HG02885 (cell line): Measurements from ENCODE around the gene ALAS1.

Experiments
- ATAC-seq: cut with Tn5 transposase; IDR thresholded peaks from one replicate; pipeline ENCODE4 v1.9.1; 2021; ENCODE audit warnings: mild to moderate bottlenecking; ENCODE audit not compliant: unreplicated experiment, poor library complexity

Gene ALAS1

DNA sequence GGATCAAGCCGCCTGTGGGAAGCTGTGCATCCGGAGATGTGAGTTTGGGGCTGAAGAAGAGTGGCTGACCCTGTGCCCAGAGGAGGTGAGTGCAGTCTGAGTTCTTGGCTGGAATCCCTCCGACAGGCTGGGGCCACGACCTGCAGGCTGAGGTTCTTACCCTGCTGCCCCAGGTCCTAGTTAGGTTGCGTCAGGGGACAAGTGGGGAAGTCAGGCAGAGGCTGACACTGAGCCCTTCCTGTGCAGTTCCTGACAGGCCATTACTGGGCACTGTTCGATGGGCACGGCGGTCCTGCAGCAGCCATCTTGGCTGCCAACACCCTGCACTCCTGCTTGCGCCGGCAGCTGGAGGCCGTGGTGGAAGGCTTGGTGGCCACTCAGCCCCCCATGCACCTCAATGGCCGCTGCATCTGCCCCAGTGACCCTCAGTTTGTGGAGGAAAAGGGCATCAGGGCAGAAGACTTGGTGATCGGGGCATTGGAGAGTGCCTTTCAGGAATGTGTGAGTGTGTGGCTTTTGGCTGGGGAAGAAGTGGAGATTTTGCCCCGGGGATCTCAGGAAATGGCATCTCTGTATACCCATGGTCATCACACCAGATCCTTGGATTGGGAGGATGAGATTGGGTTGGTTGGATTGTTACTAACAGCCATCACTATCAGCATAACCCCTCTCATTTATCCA is 48.9 kb downstream of the ALAS1 start:
- ATAC-seq = no peak

DNA sequence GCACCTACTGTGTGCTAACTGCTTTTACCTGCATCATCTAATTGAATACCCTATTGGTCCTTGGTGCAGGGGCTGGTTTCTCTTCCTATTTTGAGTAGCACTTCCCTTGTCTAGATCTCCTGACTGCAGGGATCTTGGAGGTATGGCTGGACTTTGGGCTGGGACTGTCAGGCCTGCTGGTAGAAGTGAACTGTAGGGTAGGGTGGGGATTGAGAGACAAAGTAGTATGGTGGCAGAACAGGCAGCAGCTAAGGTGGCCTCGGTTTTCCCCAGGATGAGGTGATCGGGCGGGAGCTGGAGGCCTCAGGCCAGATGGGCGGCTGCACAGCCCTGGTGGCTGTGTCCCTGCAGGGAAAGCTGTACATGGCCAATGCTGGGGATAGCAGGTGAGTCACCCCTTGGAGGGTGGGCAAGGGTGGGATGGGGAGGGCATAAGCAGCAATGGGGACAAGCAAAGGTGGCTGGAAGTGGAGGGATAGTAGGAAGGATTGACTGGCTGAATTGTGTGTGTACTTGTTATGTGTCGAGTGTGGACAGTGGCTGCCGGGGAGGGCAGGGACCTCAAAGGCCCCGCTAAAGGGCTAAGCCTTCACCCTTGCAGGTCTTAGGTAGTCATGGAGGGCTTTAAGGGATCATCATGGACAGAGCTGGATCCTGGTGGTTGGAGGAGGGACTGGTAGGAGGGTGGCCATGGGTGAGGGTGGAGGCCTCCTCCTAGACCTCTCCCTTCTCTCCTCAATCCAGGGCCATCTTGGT is 49.6 kb downstream of the ALAS1 start:
- no peak for ATAC-seq

DNA sequence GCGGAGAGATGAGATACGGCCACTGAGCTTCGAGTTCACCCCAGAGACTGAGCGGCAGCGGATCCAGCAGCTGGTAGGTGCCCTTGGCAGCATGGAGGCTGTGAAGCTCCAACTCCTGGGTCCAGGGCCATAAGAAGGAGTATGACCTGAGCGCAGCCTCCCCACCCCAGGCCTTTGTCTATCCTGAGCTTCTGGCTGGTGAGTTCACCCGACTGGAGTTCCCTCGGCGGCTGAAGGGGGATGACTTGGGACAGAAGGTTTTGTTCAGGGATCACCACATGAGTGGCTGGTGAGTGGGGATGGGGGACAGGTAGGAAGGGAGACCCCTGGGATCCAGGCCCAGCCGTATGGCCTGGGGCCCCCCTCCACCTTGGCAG is 50.2 kb downstream of the ALAS1 start:
- ATAC-seq = no peak

DNA sequence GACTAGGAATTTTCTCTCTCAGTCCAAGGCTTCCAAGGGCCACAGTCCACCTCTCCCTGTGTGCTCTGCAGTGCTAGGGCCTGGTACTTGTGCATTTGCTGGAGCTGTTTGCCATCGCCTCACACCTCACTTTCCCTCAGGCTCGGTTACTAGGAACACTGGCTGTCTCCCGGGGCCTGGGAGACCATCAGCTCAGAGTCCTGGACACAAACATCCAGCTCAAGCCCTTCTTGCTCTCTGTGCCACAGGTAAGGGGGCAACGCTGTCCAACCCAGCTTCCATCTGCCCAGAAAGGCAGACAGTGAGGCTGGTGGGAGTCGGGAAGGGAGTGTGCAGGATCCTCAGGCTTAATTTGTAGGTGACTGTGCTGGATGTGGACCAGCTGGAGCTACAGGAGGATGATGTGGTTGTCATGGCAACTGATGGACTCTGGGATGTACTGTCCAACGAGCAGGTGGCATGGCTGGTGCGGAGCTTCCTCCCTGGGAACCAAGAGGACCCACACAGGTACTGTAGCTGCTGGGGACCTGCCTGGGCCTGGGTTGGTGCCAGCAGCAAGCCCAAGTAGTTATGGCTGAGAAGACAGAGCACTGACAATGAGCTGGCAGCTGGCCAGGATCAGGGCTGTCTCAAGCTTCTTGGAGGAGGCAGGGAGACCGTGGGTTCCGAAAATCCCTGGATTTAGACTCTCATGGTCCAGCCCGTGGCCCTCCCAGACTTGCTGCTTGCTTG is 51.0 kb downstream of the ALAS1 start:
- no peak for ATAC-seq

DNA sequence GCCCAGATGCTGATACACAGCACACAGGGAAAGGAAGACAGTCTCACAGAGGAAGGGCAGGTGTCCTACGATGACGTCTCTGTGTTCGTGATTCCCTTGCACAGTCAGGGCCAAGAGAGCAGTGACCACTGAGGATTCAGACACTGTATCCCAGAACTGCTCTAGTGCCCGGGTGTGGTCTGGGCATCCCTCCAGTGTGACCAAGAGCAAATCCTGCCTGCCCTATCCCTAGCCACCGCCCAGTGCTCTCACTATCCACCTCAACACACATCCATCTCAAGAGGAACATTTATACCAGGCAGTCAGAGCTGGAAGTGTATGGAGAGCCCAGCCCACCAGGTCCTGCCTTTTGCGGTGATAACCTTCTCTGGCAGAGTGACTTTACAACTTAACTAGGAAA is 51.7 kb downstream of the ALAS1 start:
- ATAC-seq = no peak

DNA sequence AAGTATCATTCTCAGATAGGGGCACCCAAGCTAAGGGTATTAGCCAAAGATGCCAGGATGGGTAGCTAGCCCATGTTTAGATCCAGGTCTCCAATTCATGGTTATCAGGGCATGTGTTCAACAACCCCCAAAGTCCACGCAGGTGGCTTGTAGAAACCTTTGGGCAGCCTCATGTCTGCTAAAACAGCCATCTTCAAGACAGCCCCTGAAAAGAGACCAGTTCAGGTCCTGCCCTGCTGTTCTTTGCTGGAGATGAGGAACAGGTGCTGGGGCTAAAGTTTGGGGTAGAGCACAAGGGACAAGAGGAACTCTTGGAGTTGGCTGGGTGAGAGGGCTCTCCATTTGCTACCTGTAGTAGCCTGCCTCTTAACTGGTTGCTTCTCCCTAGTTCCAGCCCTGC is 52.2 kb downstream of the ALAS1 start:
- ATAC-seq = no peak

DNA sequence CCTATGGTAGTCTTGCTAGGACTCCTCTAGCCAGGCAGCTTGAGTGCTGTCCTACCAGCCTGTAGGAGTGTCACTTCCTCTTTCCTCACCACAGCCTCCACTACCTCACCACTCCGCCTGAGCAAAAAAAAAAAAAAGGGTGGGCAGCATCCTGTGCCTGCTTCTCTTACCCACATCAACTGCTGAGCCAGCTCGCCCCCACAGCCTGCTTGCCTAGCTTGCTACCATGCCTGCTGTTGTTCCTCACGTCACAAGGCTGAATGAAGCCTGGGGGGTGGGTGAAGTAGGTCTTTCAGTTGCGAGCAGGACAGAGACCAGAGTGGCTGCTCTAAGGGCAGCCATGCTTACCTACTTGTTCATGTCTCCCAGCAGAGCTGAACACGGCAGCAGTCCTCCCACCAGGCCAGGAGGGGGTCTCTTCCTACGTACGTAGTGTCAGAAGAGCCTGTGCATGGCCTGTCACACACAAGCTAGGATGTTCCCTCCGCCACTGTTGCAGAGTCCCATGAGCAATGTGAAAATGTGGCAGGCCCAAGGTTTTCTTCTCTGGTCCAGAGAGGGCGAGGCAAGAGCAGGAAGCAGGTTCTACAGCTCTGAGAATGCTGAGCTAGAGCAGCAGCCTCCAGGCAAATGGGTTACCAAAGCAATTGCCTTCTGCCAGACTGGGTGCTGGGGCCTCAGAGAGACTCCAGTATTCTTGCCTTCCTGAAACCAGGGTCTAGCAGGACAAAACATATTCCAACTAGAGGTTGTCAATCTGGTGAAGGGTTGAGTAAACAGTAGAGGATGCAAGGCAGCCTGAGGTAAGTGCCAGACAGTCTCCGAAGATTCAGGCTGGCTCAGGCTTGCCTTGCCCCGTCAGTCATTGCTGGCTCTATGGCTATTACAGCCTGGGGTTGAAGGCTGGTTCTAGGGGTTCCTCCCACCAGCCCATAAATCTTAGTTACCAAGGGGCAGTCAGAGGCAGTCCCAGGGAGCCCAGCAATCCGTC is 55.6 kb downstream of the ALAS1 start:
- peak; percentile 90 for ATAC-seq

DNA sequence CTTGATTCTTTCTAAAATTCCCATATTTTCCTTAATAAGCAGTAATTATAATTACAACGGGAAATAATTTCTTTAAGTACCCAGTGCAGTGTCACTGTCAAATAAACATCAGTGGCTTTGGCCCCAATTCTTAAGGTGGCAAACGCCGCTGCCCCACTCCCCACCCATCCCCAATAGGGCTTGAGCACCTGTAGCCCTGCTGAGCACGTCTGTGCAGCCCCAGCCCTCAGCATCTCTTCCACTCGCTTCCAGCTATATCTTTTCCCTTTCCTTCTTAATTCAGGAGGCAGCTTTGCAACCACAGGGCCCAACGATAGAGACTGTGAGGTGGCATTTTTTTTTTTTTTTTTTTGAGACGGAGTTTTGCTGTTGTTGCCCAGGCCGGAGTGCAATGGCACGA is 56.6 kb downstream of the ALAS1 start:
- no peak for ATAC-seq

DNA sequence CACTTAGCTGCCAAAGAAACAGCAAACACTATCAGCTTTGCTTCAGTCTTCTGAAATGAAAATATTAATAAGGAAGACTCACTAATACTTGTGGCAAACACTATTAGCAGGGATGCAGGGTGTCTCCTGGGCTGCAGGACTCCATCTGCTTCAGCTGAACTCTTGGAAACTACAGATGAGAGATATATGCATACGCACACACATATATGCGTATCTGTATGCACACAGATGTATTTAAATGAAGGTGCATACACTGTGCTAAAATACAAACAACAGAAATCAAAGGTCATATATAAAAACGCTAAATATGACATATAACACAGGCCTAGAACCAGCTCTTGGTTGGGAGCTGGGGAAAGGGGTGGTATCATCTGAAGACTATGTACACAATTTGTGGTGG is 58.2 kb downstream of the ALAS1 start:
- no peak for ATAC-seq

DNA sequence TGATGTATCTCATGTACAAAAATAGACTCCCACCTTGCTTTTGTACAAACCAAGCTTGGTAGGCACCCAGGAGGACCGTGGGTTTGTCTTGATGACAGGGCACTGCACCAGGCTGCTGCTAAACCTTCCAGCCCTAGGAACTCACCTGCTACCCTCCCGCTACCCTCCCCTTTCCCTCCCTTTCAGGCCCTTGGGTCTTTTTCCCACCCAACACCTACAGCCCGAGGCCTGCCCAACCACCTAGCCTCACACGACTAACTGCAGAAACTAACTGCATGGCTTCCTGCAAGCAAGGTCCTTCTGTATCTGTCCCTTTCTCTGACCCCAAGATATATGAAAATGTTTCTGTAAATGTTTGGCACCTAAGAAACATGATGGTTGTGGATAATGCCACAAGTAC is 58.7 kb downstream of the ALAS1 start:
- no peak for ATAC-seq

DNA sequence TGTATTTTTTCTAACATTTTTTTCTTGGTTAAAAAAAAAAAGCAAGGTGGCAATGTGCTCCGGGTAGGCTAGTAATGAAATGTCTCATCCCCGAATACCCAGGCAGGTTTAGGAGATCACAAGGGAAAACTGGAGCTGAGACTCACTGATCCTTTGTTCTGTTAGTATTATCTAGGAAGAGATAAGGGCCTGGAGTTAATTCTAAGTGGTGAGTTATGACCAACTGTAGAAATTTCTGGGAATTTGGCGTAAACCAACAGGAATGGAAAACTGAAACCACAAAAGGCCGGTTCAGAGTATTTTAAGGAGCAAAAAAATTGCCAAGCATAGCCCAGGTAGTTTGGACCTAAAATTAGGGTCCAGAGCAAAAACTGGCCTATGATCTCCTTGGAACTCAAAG is 60.0 kb downstream of the ALAS1 start:
- ATAC-seq = no peak

DNA sequence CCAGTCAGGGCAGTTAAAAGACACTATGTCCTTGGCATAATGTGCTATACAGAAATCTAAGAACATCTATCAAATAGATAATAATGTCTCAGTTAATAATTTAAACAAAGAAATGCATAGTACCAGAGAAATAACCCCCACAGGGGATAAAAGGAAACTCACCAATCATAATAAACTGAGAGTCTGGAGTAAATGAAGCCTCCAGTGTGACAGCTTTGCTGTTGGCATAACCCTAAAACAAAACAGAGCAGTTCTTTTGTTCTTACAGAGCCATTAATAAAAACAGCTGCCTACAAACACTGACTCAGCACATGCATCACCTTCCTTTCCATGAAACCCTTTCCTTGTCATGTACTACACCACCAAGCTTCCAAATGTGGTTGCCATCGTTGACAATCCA is 61.1 kb downstream of the ALAS1 start:
- ATAC-seq = no peak

DNA sequence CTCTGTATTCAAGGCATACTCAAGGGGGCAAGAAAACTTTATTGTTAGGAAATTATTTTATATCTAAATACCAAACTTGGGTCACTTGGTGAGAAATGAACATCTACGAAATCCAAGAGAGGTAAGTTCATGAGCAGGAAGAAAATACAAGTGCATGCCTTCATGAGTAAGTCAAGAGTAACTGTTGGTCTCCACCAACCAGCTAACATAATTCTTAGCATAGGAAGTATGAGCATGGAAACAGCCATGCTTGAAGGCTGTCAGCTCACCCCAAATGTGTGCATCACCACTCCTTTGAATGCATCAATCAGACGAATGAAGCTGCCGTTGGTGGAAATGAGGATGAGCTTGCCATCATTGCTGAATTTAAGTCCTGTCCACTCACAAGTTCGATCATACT is 61.5 kb downstream of the ALAS1 start:
- ATAC-seq = no peak

DNA sequence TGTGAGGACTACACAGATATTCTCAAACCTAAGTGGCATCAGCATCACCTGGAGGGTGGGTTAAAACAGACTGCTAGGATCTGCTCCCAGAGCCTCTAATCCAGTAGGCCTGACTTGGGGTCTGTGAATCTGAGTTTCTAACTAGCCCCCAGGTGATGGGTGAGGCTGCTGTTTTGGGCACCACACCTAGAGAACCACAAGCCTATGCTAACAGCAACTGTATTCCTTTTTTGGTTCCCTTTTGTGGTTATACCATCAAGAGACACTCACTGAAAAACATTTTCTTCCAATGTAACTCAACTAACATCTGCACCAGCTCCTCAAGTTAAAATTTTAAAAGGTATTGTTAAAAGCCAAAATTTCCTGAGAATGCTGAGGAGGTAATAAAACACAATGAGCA is 64.5 kb downstream of the ALAS1 start:
- no peak for ATAC-seq
